AG04449 (cell line): Measurements from ENCODE around the gene NRN1L.

ENCODE experiments used
- CTCF ChIA-PET: fragments of 350-600 bp; formaldehyde crosslinking; extraction: SDS; loops from one replicate; lab custom pipeline; 2021; ENCODE audit warnings: antibody characterized with exemption; lab: Yijun Ruan, JAX
- POLR2A ChIA-PET: fragments of 400-600, 350-600 bp; formaldehyde crosslinking; extraction: SDS; loops from one replicate; lab custom pipeline; 2020; ENCODE audit warnings: antibody characterized with exemption, inconsistent platforms; lab: Yijun Ruan, JAX
- DNase-seq: peaks from one replicate; pipeline ENCODE4 v3.0.0-alpha.2; 2010; ENCODE audit warnings: low read depth, low spot score
- H3K4me3 ChIP-seq: 2 replicates; pipeline ENCODE4 v1.5.1; 2011; ENCODE audit warnings: low read depth, mild to moderate bottlenecking, control low read depth, low read length
- CTCF ChIP-seq: IDR thresholded peaks from one replicate; pipeline ENCODE4 v1.5.1; 2011; ENCODE audit warnings: mild to moderate bottlenecking, moderate library complexity, low read length, control low read depth, inconsistent platforms; ENCODE audit not compliant: insufficient read depth; ENCODE audit errors: missing control alignments

NRN1L gene

GRCh38 chr16:67846320-67847063 lies 38.2 kb upstream of the NRN1L start, which contains the start of gene NUTF2:
NUTF2 (plus strand) TSS chr16:67846933; CDS start chr16:67865131, 18,198 bp downstream.
- no peak for DNase-seq
- CTCF ChIA-PET: interaction anchor here (1.1 to 4.3 kb wide), 10 partner anchors 9 to 325 kb away, joined by 3 to 21 read pairs (median 6); no protein-coding TSS in a partner anchor
- TF ChIP-seq CTCF: no peak
- POLR2A ChIA-PET: interaction anchor here (0.5 to 1.5 kb wide), 8 partner anchors 11 to 290 kb away, joined by 3 to 5 read pairs (median 3); no protein-coding TSS in a partner anchor
- peak within 1 kb of the TSS; percentile 86 for H3K4me3 ChIP-seq

- peak within 1 kb of the TSS; percentile 86 for H3K4me3 ChIP-seq
- no peak for DNase-seq
- TF ChIP-seq CTCF: no peak
- POLR2A ChIA-PET: interaction anchor here (0.5 kb wide), 1 partner anchor 44 kb away, joined by 5 read pairs; no protein-coding TSS in a partner anchor
- CTCF ChIA-PET: interaction anchor here (0.9 to 4.3 kb wide), 6 partner anchors 10 to 326 kb away, joined by 3 to 21 read pairs (median 5); no protein-coding TSS in a partner anchor
Measured at GRCh38 chr16:67847064-67847861, 37.4 kb upstream of the NRN1L start, which contains the start of gene CENPT. CENPT (minus strand) TSS chr16:67847693; CDS start chr16:67833859, 13,834 bp downstream.

- TF ChIP-seq CTCF: no peak
- no peak for DNase-seq
- POLR2A ChIA-PET: interaction anchor here (0.8 to 1.2 kb wide), 2 partner anchors 9 to 15 kb away, joined by 3 read pairs; no protein-coding TSS in a partner anchor
- CTCF ChIA-PET: interaction anchor here (0.8 to 2.1 kb wide), 4 partner anchors 32 to 327 kb away, joined by 3 to 6 read pairs (median 3); no protein-coding TSS in a partner anchor
- H3K4me3 ChIP-seq: peak overlapping the region; percentile 86
Measured at GRCh38 chr16:67848118-67848517, 36.6 kb upstream of the NRN1L start.

GRCh38 chr16:67853670-67854069 lies 31.0 kb upstream of the NRN1L start:
- no peak for TF ChIP-seq CTCF
- no peak for DNase-seq
- POLR2A ChIA-PET: no interaction called here
- CTCF ChIA-PET: interaction anchor here (1.2 kb wide), 1 partner anchor 29 kb away, joined by 3 read pairs; no protein-coding TSS in a partner anchor
- H3K4me3 ChIP-seq: no peak overlapping the region

GRCh38 chr16:67855789-67856188 lies 28.9 kb upstream of the NRN1L start:
- POLR2A ChIA-PET: no interaction called here
- no peak for DNase-seq
- TF ChIP-seq CTCF: no peak
- H3K4me3 ChIP-seq: no peak overlapping the region
- CTCF ChIA-PET: interaction anchor here (0.8 to 1.0 kb wide), 2 partner anchors 10 to 28 kb away, joined by 3 to 4 read pairs; partner anchors contain the start of gene NRN1L
